Parathyroid adenoma (tissue), 2 donors: ENCODE results near the gene HSPA14.

Experiments used
- H2AFZ ChIP-seq: fragments of 300-600 bp; sonication (generic); one replicate; pipeline ENCODE4 v1.7.0; 2017; ENCODE audit warnings: antibody characterized with exemption, mild to moderate bottlenecking
- H3K27ac ChIP-seq: fragments of 300-600 bp; sonication (generic); one replicate; pipeline ENCODE4 v1.7.0; 2017
- H3K27me3 ChIP-seq: fragments of 300-600 bp; sonication (generic); one replicate; pipeline ENCODE4 v1.7.0; 2017; ENCODE audit warnings: low read length; ENCODE audit not compliant: control insufficient read depth, insufficient read depth
- H3K36me3 ChIP-seq: fragments of 300-600 bp; sonication (generic); one replicate; pipeline ENCODE4 v1.7.0; 2017; ENCODE audit warnings: low read length; ENCODE audit not compliant: control insufficient read depth, insufficient read depth
- H3K4me1 ChIP-seq: fragments of 300-600 bp; sonication (generic); one replicate; pipeline ENCODE4 v1.7.0; 2017; ENCODE audit warnings: control low read depth
- H3K4me2 ChIP-seq: fragments of 300-600 bp; sonication (generic); one replicate; pipeline ENCODE4 v1.7.0; 2017; ENCODE audit warnings: low read length
- H3K4me3 ChIP-seq: fragments of 300-600 bp; sonication (generic); one replicate; pipeline ENCODE4 v1.7.0; 2017; ENCODE audit warnings: low read depth, low read length
- H3K79me2 ChIP-seq: fragments of 300-600 bp; sonication (generic); one replicate; pipeline ENCODE4 v1.7.0; 2017; ENCODE audit warnings: control low read depth
- H3K9ac ChIP-seq: fragments of 300-600 bp; sonication (generic); one replicate; pipeline ENCODE4 v1.7.0; 2017; ENCODE audit warnings: mild to moderate bottlenecking
- H3K9me3 ChIP-seq: fragments of 300-600 bp; sonication (generic); one replicate; pipeline ENCODE4 v1.7.0; 2017; ENCODE audit warnings: low read length; ENCODE audit not compliant: control insufficient read depth
- CTCF ChIP-seq: fragments of 300-600 bp; sonication (generic); IDR thresholded peaks from one replicate; pipeline ENCODE4 v1.7.0; 2017; ENCODE audit warnings: antibody characterized with exemption, mild to moderate bottlenecking
- donor health status: primary hyperparathyroidism.

Gene HSPA14

GRCh38 chr10:14918964-14919363, 80.9 kb downstream of the HSPA14 start:
- Histone ChIP-seq H3K4me2 (no peak overlapping the region), H3K36me3 (no peaks in the 10 kb centered on the region), H3K27me3 (no peaks in the 10 kb centered on the region), H3K27ac (no peak overlapping the region), H3K4me3 (no peak overlapping the region), H3K4me1 (no peaks in the 10 kb centered on the region), H3K79me2 (no peaks in the 10 kb centered on the region), H3K9me3 (no peaks in the 10 kb centered on the region), H2AFZ (no peak overlapping the region), H3K9ac (no peak overlapping the region)
- no peak for TF ChIP-seq CTCF
